HG03575 (cell line): ENCODE results near the gene PMPCA.

Experiments
- ATAC-seq: cut with Tn5 transposase; IDR thresholded peaks from one replicate; pipeline ENCODE4 v1.9.1; 2021; ENCODE audit not compliant: unreplicated experiment, insufficient number of reproducible peaks, low FRiP score; ENCODE audit errors: extremely low read depth

Gene PMPCA

GRCh38 chr9:136466155-136466541 lies 55.7 kb downstream of the PMPCA start:
- ATAC-seq, result no peak

DNA sequence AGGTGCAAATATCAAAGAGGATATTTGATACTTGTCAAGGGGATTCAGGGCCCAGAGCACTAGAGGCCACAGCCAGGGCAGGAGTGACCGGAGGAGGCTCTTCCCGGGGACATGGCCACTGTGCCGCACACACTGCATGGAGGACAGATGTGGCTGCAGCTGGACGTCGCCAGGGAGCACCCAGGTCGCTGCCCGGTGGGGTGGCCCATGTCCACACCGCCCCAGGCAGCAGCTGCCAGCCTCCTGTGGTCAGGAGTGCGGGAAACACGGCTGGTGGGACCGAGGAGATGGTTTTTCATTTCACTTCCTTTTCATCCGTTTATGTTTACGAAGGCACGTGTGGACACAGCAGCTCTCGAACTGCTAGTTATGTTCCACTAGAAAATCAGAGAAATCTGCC lies 57.3 kb downstream of the PMPCA start:
- no peak for ATAC-seq

DNA sequence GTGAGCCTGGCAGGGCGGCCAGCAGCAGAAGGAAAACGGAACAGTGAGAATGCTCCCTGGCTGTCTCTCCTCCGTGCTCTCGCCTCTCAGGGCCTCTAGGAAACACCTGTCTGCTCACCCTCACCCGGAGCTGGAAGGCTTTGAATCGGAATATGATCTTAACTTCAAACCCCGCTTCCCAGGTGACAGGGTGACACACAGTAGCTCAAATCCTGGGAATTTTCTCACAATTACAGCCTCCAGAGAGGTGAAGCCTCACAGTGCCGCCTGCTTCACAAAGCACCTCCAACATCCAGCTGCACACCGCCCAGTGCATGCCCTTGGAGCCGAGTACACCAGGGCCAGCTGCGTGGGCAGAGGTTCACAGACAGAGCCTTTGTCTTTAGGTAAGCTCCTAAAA lies 59.9 kb downstream of the PMPCA start:
- ATAC-seq, result no peak

GRCh38 chr9:136470792-136471469 lies 60.5 kb downstream of the PMPCA start:
- no peak for ATAC-seq

- no peak for ATAC-seq
Measured at GRCh38 chr9:136471802-136472487, 61.5 kb downstream of the PMPCA start.

GRCh38 chr9:136472640-136473353 lies 62.3 kb downstream of the PMPCA start:
- ATAC-seq, result no peak

GRCh38 chr9:136473354-136473721 lies 62.9 kb downstream of the PMPCA start:
- no peak for ATAC-seq
